ENCODE data around the gene CGNL1.

- TF ChIP-seq EZH2phosphoT487 (IDR thresholded peaks at IDR 0.05; ENCODE audit: borderline replicate concordance) = no peak
- TF ChIP-seq, protein P1, sequence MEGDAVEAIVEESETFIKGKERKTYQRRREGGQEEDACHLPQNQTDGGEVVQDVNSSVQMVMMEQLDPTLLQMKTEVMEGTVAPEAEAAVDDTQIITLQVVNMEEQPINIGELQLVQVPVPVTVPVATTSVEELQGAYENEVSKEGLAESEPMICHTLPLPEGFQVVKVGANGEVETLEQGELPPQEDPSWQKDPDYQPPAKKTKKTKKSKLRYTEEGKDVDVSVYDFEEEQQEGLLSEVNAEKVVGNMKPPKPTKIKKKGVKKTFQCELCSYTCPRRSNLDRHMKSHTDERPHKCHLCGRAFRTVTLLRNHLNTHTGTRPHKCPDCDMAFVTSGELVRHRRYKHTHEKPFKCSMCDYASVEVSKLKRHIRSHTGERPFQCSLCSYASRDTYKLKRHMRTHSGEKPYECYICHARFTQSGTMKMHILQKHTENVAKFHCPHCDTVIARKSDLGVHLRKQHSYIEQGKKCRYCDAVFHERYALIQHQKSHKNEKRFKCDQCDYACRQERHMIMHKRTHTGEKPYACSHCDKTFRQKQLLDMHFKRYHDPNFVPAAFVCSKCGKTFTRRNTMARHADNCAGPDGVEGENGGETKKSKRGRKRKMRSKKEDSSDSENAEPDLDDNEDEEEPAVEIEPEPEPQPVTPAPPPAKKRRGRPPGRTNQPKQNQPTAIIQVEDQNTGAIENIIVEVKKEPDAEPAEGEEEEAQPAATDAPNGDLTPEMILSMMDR (conservative IDR thresholded peaks at IDR 0.05; ENCODE audit: low read length) = no peak
These were observed 175.7 kb downstream of the CGNL1 start for GRCh38 chr15:57551715-57552677.

All from Loucy (cell line).